Neural crest cell (in vitro differentiated cells): ENCODE results near the gene GIT2. TPM values are rescaled to one million over a fixed set of nuclear protein-coding genes. Genes with fewer than 3 reads are reported as not detected.
"Not testable (repeated sequence)": the region's sequence is repeated elsewhere in the genome, so short reads cannot be mapped to it uniquely, and the experiment has no call there.

ENCODE experiments used
- DNase-seq: peaks from one replicate; pipeline ENCODE4 v3.0.0; 2021; ENCODE audit warnings: low read depth, mixed read lengths, low spot score
- H3K27ac Mint-ChIP-seq: one replicate; pipeline ENCODE4 v1.8.0; 2021; ENCODE audit warnings: mild to moderate bottlenecking, mixed read lengths; ENCODE audit not compliant: unreplicated experiment
- H3K27me3 Mint-ChIP-seq: 2 replicates; pipeline ENCODE4 v1.8.0; 2021; ENCODE audit warnings: low read depth, mild to moderate bottlenecking, mixed read lengths
- H3K36me3 Mint-ChIP-seq: 2 replicates; pipeline ENCODE4 v1.8.0; 2021; ENCODE audit warnings: low read depth, mild to moderate bottlenecking, mixed read lengths
- H3K4me1 Mint-ChIP-seq: 2 replicates; pipeline ENCODE4 v1.8.0; 2021; ENCODE audit warnings: mixed read lengths
- H3K4me3 Mint-ChIP-seq: one replicate; pipeline ENCODE4 v1.8.0; 2021; ENCODE audit warnings: mild to moderate bottlenecking, mixed read lengths
- H3K9me3 Mint-ChIP-seq: 2 replicates; pipeline ENCODE4 v1.8.0; 2021; ENCODE audit warnings: mixed read lengths
- total RNA-seq: library from RNA; stranded (reverse); gene quantifications from 2 replicates; pipeline ENCODE4 v1.2.1, GENCODE V29; 2021
- TF ChIP-seq, protein P1 (sequence below): fragments of 200-600 bp; sonication (generic); conservative IDR thresholded peaks from 2 replicates; pipeline ENCODE4 v1.5.0; 2021; ENCODE audit warnings: antibody characterized with exemption, mild to moderate bottlenecking

GIT2 gene
- total RNA-seq, 1 donor from 2014 or later, result 31.1 TPM

DNA sequence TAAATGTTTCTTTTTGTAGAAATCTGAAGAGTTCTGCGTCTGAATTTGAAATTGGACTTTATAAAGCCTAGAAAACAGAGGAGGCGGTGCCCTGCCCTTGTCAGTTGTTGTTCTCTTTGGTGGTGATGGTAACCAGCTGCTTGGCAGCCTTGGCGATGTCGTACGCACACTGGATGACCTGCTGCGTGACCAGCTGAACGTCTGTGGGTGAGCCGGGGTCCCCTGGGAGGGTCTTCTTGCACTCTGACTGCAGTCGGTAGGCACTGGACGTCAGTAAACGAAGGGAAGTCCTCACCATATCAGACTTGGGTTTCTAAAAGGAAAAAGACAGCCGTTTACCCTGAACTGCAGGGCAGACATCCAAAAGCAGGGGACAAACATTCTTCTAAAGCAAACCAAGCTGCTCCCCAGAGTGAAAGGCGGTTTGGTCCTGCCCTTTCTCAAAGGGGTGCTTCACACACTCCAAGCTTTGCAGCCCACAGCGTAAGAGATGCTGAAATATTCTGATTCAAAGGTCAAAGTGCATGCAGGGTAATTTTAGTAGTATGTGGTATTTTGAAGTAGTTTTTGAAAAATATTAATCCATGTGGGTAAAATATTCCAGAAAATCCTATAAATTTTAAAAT is 63.2 kb downstream of the GIT2 start:
- Mint-ChIP-seq H3K4me1 (no peaks in the 10 kb centered on the region), H3K27ac (no peak overlapping the region), H3K36me3 (peaks cover 12% of the 10 kb centered on the region), H3K27me3 (no peaks in the 10 kb centered on the region), H3K4me3 (no peak overlapping the region), H3K9me3 (no peaks in the 10 kb centered on the region)
- TF ChIP-seq, protein P1, sequence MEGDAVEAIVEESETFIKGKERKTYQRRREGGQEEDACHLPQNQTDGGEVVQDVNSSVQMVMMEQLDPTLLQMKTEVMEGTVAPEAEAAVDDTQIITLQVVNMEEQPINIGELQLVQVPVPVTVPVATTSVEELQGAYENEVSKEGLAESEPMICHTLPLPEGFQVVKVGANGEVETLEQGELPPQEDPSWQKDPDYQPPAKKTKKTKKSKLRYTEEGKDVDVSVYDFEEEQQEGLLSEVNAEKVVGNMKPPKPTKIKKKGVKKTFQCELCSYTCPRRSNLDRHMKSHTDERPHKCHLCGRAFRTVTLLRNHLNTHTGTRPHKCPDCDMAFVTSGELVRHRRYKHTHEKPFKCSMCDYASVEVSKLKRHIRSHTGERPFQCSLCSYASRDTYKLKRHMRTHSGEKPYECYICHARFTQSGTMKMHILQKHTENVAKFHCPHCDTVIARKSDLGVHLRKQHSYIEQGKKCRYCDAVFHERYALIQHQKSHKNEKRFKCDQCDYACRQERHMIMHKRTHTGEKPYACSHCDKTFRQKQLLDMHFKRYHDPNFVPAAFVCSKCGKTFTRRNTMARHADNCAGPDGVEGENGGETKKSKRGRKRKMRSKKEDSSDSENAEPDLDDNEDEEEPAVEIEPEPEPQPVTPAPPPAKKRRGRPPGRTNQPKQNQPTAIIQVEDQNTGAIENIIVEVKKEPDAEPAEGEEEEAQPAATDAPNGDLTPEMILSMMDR, result no peak
- DNase-seq, result no peak

DNA sequence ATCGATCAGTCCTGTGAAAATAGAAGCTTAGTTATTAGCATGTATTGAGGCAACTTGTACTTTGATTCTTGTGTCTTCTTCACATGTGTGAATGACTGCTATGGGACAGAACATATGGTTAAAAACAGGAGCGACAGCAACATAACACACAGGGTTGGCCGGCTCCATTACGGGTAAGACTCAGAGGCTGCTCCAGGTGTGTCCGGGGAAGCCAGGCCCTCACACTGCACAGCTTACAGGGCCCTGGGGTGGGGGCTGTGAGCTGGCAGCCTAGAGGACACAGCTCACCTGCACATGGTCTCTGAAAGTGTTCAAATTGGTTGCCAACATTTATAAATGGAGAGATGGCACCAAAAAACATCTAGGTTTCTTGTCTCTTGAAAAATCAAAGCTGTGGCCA is 65.0 kb downstream of the GIT2 start:
- peaks cover 8% of the 10 kb centered on the region for H3K36me3 Mint-ChIP-seq
- H3K27ac Mint-ChIP-seq, result no peak overlapping the region
- H3K27me3 Mint-ChIP-seq, result no peaks in the 10 kb centered on the region
- no peaks in the 10 kb centered on the region for H3K9me3 Mint-ChIP-seq
- no peak overlapping the region for H3K4me3 Mint-ChIP-seq
- DNase-seq, result no peak
- TF ChIP-seq, protein P1, result no peak
- H3K4me1 Mint-ChIP-seq, result no peaks in the 10 kb centered on the region

DNA sequence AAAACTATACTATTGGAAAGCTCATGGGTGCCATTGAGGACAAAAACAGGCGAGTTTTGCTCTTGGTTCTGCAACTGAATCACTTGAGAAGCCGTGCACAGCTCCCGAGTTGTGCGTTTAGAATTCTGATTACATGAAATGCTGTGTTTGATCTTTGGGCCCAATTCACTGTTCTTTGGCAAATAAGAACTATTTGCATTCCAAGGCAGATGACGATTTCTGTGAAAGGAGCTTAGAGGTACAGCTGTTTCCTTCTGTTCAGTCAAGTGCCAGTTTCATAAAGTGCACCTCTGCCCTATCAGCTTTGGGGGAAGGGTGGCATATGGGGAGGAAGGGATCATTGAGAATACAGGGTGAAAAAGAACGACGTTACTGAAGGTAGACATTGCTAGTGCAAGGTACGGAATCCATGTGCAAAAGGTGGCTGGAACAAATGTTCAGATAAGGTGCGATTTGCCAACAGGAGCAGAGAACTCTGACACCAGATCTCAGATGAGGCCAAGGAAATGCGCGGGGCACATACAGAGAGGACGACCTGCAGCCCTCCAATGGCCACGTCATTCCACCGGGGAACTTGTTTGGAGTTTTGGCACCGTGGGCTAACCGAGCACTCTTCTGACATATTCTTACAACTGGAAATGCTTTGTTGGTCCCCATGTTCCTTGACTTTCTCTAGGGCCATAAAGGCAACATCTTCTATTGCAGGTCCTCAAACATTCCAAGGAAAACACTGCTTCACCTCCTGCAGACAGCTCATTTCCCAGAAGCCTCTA is 66.0 kb downstream of the GIT2 start:
- H3K27ac Mint-ChIP-seq, result no peak overlapping the region
- H3K4me3 Mint-ChIP-seq, result no peak overlapping the region
- H3K36me3 Mint-ChIP-seq, result peaks cover 8% of the 10 kb centered on the region
- DNase-seq, result no peak
- no peaks in the 10 kb centered on the region for H3K9me3 Mint-ChIP-seq
- no peaks in the 10 kb centered on the region for H3K4me1 Mint-ChIP-seq
- H3K27me3 Mint-ChIP-seq, result no peaks in the 10 kb centered on the region
- TF ChIP-seq, protein P1, result no peak

DNA sequence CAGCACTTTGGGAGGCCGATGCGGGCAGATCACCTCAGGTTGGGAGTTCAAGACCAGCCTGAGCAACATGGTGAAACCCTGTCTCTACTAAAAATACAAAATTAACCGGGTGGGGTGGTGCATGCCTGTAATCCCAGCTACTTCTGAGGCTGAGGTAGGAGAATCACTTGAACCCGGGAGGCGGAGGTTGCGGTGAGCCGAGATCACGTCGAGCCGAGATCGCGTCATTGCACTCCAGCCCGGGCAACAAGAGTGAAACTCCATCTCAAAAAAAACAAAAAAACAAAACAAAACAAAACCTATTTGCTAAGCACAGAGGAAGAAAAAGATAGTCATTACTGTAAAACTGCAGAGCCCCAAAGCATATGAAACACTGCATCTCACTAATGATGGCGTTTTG is 66.8 kb downstream of the GIT2 start:
- H3K9me3 Mint-ChIP-seq, H3K36me3 Mint-ChIP-seq, H3K4me3 Mint-ChIP-seq, H3K27ac Mint-ChIP-seq, DNase-seq, H3K27me3 Mint-ChIP-seq, H3K4me1 Mint-ChIP-seq: not testable (repeated sequence)

DNA sequence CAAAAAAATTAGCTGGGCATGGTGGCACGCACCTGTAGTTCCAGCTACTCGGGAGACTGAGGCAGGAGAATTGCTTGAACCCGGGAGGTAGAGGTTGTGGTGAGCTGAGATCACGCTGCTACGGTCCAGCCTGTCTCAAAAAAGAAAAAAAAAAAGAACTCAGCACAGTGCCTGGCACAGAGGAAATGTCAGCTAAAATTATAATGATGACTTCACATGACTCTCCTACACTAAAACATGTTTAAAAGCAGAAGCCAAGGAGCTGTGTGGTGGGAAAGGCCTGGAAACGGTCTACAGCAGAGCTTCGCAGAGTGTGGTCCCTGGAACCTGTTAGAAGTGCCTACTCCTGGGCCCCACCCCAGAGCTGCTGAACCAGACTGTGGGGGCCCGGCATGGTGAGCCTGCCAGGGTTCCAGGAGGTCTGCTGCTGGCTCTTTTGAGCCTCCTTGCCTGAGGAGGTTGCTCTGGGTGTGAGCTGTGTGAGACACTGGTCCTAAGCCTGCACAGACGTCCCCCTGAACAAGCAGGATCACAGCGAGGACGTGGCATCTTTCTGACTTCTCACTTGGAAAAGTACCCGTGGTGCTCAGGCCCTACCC is 68.0 kb downstream of the GIT2 start:
- Mint-ChIP-seq H3K4me3 (no peak overlapping the region), H3K27me3 (no peaks in the 10 kb centered on the region), H3K27ac (no peak overlapping the region), H3K9me3 (no peaks in the 10 kb centered on the region), H3K36me3 (peaks cover 4% of the 10 kb centered on the region), H3K4me1 (peaks cover 4% of the 10 kb centered on the region)
- DNase-seq, result no peak
- TF ChIP-seq, protein P1, result no peak

DNA sequence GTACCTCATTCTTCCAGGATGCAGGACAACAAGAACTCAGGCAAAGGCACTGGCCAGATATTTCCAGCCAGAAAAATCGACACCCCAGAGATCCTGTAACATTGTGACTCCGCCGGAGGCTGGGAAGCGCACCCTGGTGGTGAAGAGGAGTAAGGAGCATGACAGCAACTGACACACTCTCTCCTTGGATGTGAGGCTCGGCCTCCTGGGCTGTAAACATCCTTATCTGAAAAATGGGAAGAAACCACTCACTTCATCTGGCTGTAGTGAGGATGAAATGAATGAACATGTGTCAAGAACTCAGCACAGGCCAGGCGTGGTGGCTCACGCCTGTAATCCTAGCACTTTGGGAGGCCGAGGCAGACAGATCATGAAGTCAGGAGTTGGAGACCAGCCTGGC is 68.5 kb downstream of the GIT2 start:
- DNase-seq, result peak; percentile 40
- H3K27ac Mint-ChIP-seq, result peak overlapping the region; percentile 36
- H3K9me3 Mint-ChIP-seq, result no peaks in the 10 kb centered on the region
- H3K4me3 Mint-ChIP-seq, result no peak overlapping the region
- no peaks in the 10 kb centered on the region for H3K27me3 Mint-ChIP-seq
- peaks cover 4% of the 10 kb centered on the region for H3K36me3 Mint-ChIP-seq
- TF ChIP-seq, protein P1, result peak; percentile 70
- H3K4me1 Mint-ChIP-seq, result peaks cover 4% of the 10 kb centered on the region
